GM12865 (cell line): ENCODE results near the gene SLC12A8.

Experiments
- DNase-seq: peaks from one replicate; pipeline ENCODE4 v3.0.0; 2010; ENCODE audit warnings: low read depth
- H3K4me3 ChIP-seq: 2 replicates; pipeline ENCODE4 v1.5.1; 2011; ENCODE audit warnings: mild to moderate bottlenecking, low read depth, low read length, control low read depth
- TF ChIP-seq, protein P1 (sequence below): IDR thresholded peaks from 2 replicates; pipeline ENCODE4 v1.5.1; 2011; ENCODE audit warnings: low read length, control low read depth, low read depth, inconsistent platforms; ENCODE audit not compliant: insufficient read depth; ENCODE audit errors: missing control alignments

The SLC12A8 gene

DNA sequence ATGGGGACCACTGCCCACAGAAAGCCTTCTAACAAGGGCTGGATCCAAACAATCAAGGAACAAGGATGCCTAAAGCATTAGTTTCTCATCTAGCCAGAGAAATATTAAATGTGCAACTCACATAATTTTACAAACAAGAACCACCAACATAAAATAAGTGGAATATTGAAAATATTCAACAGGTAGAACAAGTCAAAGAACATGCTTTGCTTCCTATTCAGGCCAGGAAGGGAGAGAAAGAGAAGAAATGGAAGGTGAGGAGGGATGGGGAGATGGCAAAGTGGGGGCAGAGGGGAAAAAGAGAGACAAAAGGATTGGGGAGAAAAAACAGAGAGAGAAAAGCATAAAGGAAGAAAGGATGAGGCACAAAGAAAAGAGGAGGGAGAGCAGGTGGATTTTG lies 63.1 kb downstream of the SLC12A8 start:
- DNase-seq, result no peak
- TF ChIP-seq, protein P1, sequence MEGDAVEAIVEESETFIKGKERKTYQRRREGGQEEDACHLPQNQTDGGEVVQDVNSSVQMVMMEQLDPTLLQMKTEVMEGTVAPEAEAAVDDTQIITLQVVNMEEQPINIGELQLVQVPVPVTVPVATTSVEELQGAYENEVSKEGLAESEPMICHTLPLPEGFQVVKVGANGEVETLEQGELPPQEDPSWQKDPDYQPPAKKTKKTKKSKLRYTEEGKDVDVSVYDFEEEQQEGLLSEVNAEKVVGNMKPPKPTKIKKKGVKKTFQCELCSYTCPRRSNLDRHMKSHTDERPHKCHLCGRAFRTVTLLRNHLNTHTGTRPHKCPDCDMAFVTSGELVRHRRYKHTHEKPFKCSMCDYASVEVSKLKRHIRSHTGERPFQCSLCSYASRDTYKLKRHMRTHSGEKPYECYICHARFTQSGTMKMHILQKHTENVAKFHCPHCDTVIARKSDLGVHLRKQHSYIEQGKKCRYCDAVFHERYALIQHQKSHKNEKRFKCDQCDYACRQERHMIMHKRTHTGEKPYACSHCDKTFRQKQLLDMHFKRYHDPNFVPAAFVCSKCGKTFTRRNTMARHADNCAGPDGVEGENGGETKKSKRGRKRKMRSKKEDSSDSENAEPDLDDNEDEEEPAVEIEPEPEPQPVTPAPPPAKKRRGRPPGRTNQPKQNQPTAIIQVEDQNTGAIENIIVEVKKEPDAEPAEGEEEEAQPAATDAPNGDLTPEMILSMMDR, result no peak
- H3K4me3 ChIP-seq, result no peak overlapping the region

DNA sequence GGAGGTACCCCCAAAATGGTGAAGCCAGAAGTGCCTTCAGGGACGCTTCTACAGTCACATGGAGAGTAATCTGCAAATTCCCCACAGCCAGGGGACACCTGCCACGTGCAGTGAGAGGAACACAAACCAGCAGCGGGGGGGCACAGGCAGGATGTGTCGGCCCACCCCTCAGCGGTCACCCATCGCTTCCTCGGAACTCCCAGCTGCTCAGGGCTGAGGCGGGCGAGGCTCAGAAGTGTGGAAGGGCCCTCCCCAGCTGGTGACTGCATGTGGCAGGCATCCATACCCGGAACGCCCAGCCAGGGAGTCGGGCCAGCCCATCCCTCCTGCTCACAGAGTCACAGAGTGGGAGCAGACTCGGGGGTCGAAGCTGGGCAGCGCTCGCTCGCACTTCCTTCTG lies 63.7 kb downstream of the SLC12A8 start:
- H3K4me3 ChIP-seq, result no peak overlapping the region
- TF ChIP-seq, protein P1, result no peak
- DNase-seq, result peak; percentile 75

DNA sequence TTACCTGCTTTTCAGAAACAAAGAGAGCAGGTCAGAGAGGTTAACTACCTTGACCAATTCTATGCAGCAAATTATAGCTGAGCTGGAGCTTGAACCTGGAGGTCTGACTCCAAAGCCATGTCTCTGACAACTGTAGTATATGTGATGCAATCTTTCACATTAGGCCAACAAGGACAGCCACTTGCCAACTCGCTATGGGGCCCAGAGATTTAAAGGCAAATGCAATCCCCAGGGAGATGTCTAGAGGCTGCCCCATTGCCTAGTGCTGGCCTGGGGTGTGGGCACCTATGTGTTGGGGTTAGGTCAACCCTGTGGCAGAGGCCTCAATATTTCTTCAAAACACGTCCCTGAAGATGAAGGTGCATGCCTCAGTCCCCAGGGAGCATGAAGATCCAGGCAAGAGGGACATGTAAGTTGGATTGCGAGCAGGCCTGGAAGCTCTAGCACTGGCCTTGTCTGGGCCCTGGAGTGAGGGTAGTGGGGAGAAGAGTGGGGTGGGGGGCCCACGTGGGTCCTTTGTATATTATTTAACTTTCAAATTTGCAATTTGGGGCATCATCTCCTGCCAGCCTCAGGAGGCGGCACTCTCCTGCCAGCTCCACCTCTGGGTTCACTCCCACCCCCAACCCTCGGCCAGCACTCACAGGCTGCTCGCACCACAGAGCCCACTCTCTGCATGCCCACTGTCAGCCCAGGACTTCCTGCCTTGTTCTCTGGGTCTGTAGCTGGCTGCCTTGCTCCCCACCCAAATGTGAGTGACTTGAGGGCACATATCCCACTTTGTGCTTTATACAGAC lies 64.3 kb downstream of the SLC12A8 start:
- TF ChIP-seq, protein P1, result no peak
- no peak overlapping the region; the same call in 1 of the 2 replicates for H3K4me3 ChIP-seq
- no peak for DNase-seq

DNA sequence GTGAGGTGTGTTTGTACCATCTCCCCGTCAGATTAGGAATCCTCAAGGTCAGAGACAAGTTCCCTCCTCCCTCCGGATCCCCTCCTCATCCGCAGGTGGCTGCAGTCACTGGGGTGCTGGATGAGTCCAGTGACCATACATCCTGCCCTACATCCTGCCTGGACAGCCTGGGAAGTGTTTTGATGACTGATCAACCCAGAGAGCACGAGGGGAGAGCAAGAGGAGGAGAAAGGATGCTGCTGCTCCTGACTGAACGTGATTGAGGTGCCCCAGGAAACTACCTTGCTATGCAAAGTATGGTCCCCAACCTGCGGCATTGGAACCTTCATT lies 65.1 kb downstream of the SLC12A8 start:
- DNase-seq, result no peak
- TF ChIP-seq, protein P1, result no peak
- no peak overlapping the region for H3K4me3 ChIP-seq

DNA sequence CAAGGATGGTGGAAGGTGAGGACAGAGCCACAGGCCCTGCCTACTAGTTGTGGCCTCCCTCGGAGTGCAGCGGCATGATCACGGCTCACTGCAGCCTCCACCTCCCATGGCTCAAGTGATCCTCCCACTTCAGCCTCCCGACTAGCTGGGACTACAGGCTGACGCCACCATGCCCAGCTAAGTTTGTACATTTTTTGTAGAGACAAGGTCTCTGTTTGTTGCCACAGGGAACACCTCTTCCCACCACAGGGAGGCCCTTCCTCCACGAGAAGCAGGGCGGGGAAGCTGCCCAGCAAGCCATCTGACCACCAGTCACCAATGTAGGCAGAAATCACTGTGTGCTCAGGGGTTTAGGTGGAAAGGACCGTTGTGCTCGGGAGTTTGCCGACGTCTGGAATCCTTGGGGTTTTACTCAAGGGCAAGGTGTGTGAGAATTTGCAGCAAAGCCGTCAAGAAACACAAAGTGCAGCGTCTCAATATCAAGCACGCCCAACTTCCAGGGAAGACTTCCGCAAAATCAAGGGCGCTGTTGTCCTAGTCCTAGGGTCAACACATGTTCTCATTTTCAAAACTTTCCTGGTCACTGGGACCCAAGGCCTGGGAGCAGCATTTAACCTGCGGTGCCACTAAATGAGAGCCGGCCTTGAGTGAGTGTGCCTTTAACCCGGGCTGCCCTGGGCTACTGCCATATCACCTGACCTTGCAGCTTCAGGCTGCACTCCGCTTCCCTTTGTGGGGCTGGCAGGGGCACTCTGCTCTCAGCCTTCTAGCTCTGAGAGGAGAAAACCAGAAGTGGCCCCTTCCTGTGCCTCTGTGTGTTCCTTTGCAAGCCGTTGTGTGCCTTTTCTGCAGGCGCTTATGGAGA lies 65.7 kb downstream of the SLC12A8 start:
- TF ChIP-seq, protein P1, result no peak
- DNase-seq, result peak; percentile 77
- H3K4me3 ChIP-seq, result no peak overlapping the region

DNA sequence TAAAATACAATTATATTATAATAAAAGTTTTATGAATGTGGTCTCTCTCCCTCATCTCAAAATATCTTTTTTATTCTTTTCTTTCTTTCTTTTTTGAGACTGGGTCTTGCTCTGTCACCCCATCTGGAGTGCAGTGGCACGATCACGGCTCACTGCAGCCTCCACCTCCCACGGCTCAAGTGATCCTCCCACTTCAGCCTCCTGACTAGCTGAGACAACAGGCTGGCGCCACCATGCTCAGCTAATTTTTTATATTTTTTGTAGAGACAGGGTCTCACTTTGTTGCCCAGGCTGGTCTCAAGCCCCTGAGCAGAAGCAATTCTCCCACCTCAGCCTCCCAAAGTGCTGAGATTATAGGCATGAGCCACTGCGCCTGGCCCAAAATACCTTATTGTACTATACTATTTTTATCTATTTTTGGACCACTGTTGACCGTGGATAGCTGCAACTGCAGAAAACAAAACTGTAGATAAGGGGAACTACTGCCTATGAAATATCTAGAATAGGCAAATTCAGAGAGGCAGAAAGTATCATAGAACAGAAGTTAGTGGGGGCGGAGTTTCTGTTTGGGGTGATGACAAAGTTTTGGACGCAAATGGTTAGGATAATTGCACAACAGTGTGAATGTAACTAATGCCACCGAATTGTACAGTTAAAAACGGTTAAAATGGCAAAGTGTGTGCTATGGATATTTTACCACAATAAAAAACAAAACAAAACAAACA lies 66.6 kb downstream of the SLC12A8 start:
- TF ChIP-seq, protein P1, result no peak
- no peak overlapping the region for H3K4me3 ChIP-seq
- peak; percentile 69 for DNase-seq
